ENCODE data around the gene SLMAP.
A peak's percentile ranks its signal among the peaks of the same experiment; 100 is the strongest.

SLMAP gene

GRCh38 chr3:57961828-57962447 is 205.8 kb downstream of the SLMAP start:
- no peak for DNase-seq (ENCODE audit: low spot score)

GRCh38 chr3:57962448-57962834 is 206.3 kb downstream of the SLMAP start:
- no peak for DNase-seq (ENCODE audit: low spot score)

GRCh38 chr3:57963811-57964346 is 207.8 kb downstream of the SLMAP start:
- no peak for DNase-seq (ENCODE audit: low spot score)

GRCh38 chr3:57966829-57967228 is 210.7 kb downstream of the SLMAP start:
- no peak for DNase-seq (ENCODE audit: low spot score)

GRCh38 chr3:57967590-57967989 is 211.5 kb downstream of the SLMAP start:
- peak; percentile 44 for DNase-seq (ENCODE audit: low spot score)

- no peak for DNase-seq (ENCODE audit: low spot score)
These were observed 212.4 kb downstream of the SLMAP start for GRCh38 chr3:57968501-57968900.

GRCh38 chr3:57971975-57972374 is 215.9 kb downstream of the SLMAP start:
- no peak for DNase-seq (ENCODE audit: low spot score)

- DNase-seq (ENCODE audit: low spot score) = no peak
These were observed 216.5 kb downstream of the SLMAP start for GRCh38 chr3:57972531-57973111.

- DNase-seq (ENCODE audit: low spot score) = no peak
These were observed 217.8 kb downstream of the SLMAP start for GRCh38 chr3:57973715-57974477.

GRCh38 chr3:57974796-57975388 is 218.8 kb downstream of the SLMAP start:
- no peak for DNase-seq (ENCODE audit: low spot score)

- DNase-seq (ENCODE audit: low spot score) = no peak
These were observed 221.7 kb downstream of the SLMAP start for GRCh38 chr3:57977818-57978235.

- no peak for DNase-seq (ENCODE audit: low spot score)
These were observed 222.2 kb downstream of the SLMAP start for GRCh38 chr3:57978316-57978715.

Measured in CD4-positive, alpha-beta T cell treated with Interleukin-6 at 100 ng/mL for 8 hours (primary cell).